Psoas muscle (tissue), 8 donors: ENCODE measurements around the gene ADAMTS12. TPM values are rescaled to one million over a fixed set of nuclear protein-coding genes. Genes with fewer than 3 reads are reported as not detected.

Source experiments
- ATAC-seq, 4 donors: fragments of 200-7000 bp; cut with Tn5 transposase; one replicate each; pipeline ENCODE4 v1.9.1; 2020; ENCODE audit warnings: moderate library complexity in 3 of 4, mild to moderate bottlenecking in 2 of 4
- DNase-seq, 2 donors: peaks; one replicate each; pipeline ENCODE4 v3.0.0-alpha.2; 2020
- H3K27ac ChIP-seq: fragments of 200-600 bp; one replicate; pipeline ENCODE4 v1.8.0; 2022
- H3K27me3 ChIP-seq, 3 donors: fragments of 200-600 bp in 1 of 3; one replicate each; pipeline versions ENCODE4 v1.6.1 to v1.8.0; 2013 to 2022; ENCODE audit warnings: low read length in 2 of 3, mild to moderate bottlenecking in 2 of 3, moderate library complexity in 1 of 3; ENCODE audit not compliant: insufficient read depth in 3 of 3
- H3K36me3 ChIP-seq, 2 donors: fragments of 200-600 bp in 1 of 2; one replicate each; pipeline versions ENCODE4 v1.6.1 to v1.8.0; 2013 to 2022; ENCODE audit warnings: low read depth in 1 of 2, mild to moderate bottlenecking in 1 of 2, moderate library complexity in 1 of 2; ENCODE audit not compliant: insufficient read depth in 1 of 2
- H3K4me1 ChIP-seq: fragments of 200-600 bp; one replicate; pipeline ENCODE4 v1.8.0; 2022
- H3K4me3 ChIP-seq: fragments of 200-600 bp; one replicate; pipeline ENCODE4 v1.8.0; 2022; ENCODE audit warnings: mild to moderate bottlenecking
- H3K9me3 ChIP-seq: fragments of 200-600 bp; one replicate; pipeline ENCODE4 v1.8.0; 2022
- CTCF ChIP-seq: fragments of 200-600 bp; IDR thresholded peaks from one replicate; pipeline ENCODE4 v1.8.0; 2022; ENCODE audit warnings: antibody characterized with exemption
- WGBS, 3 donors: extraction: QIAGEN DNeasy Blood & Tissue Kit; methylation state at CpG; one replicate each; pipeline versions ENCODE4 v1.1.6 to v1.1.7; 2013; 5-methylcytosine and 5-hydroxymethylcytosine counted together
- intact Hi-C, 2 donors: fragments of 100-400 bp; cut with DNase I; formaldehyde crosslinking; loops; one replicate each; pipeline versions ENCODE4 v1.11.0 to v1.14.2; 2022
- polyA plus RNA-seq, 3 donors: library from polyadenylated mRNA; stranded (reverse); fragments of 200-250 nt; gene quantifications; one replicate each; pipeline ENCODE4 v1.2.3, GENCODE V29; 2013
- total RNA-seq, 4 donors: library from RNA; stranded (reverse); fragmentation: NEBNext Ultra II Directional in 2 of 4; extraction: Animal tissue kit (Norgen Biotek cat#: 25700) in 2 of 4; gene quantifications; one replicate each; pipeline versions ENCODE4 v1.2.1 to v1.2.4, GENCODE V29; 2021 to 2023
- donor health status: healthy with polysubstance abuse.
- donor health status: DM: no; HTN: no; CAD: no; lungs with moderate emphysema.
- donor health status: Bipolar disorder and iron deficiency.
- donor health status: healthy.
- donor health status: DM: yes; HTN: yes; CAD: no.
- donor health status: DM: no; HTN: no; CAD: no.
- donor health status: DM: no; HTN: no; CAD: no.
- donor health status: DM: yes; HTN: yes; CAD: no.

Gene ADAMTS12
- total and polyA plus RNA-seq, 7 donors, result 0.19 to 1.2 (median 0.88) TPM

GRCh38 chr5:33476992-33477391, 414.8 kb downstream of the ADAMTS12 start:
- no peaks in the 10 kb centered on the region for H3K9me3 ChIP-seq
- no peaks in the 10 kb centered on the region for H3K4me1 ChIP-seq
- intact Hi-C loops, result no loop called here
- H3K27me3 ChIP-seq, result no peaks in the 10 kb centered on the region
- no peak overlapping the region for H3K27ac ChIP-seq
- TF ChIP-seq CTCF, result no peak
- H3K4me3 ChIP-seq, result no peak overlapping the region
- WGBS, 3 donors, result 93 to 99% (median 98%) methylated on average over 3 of the region's 3 CpGs
- ATAC-seq (no peak), DNase-seq (no peak)
- H3K36me3 ChIP-seq, result peaks cover 10 to 66% of the 10 kb centered on the region in 2 donors

GRCh38 chr5:33475706-33476105, 416.1 kb downstream of the ADAMTS12 start:
- TF ChIP-seq CTCF, result no peak
- Histone ChIP-seq H3K9me3 (no peaks in the 10 kb centered on the region), H3K4me3 (no peak overlapping the region), H3K27me3 (no peaks in the 10 kb centered on the region), H3K27ac (no peak overlapping the region), H3K36me3 (peaks cover 10 to 78% of the 10 kb centered on the region in 2 donors), H3K4me1 (no peaks in the 10 kb centered on the region)
- intact Hi-C loops, result no loop called here
- no peak for ATAC-seq
- DNase-seq, result no peak
- WGBS, 3 donors, result 87 to 94% (median 94%) methylated on average over 5 of the region's 5 CpGs

- no peak overlapping the region for H3K27ac ChIP-seq
- H3K27me3 ChIP-seq, result no peaks in the 10 kb centered on the region
- 95 to 98% (median 97%) methylated on average over 3 of the region's 3 CpGs for WGBS, 3 donors
- no peak for ATAC-seq
- no peak for DNase-seq
- intact Hi-C loops, result no loop called here
- H3K4me3 ChIP-seq, result no peak overlapping the region
- H3K36me3 ChIP-seq, result peaks cover 14 to 85% of the 10 kb centered on the region in 2 donors
- no peak for TF ChIP-seq CTCF
- H3K9me3 ChIP-seq, result no peaks in the 10 kb centered on the region
- no peaks in the 10 kb centered on the region for H3K4me1 ChIP-seq
These were observed 416.8 kb downstream of the ADAMTS12 start for GRCh38 chr5:33474931-33475499.

GRCh38 chr5:33474004-33474403, 417.8 kb downstream of the ADAMTS12 start:
- H3K9me3 ChIP-seq, result no peaks in the 10 kb centered on the region
- H3K27ac ChIP-seq, result no peak overlapping the region
- no peak for TF ChIP-seq CTCF
- DNase-seq (no peak), ATAC-seq (no peak)
- intact Hi-C loops, result no loop called here
- H3K36me3 ChIP-seq, result peaks cover 18 to 95% of the 10 kb centered on the region in 2 donors
- 93 to 98% (median 95%) methylated on average over 2 of the region's 2 CpGs for WGBS, 3 donors
- no peak overlapping the region for H3K4me3 ChIP-seq
- no peaks in the 10 kb centered on the region for H3K4me1 ChIP-seq
- H3K27me3 ChIP-seq, result no peaks in the 10 kb centered on the region

Other genes starting within 250 kb of the ADAMTS12 start
- not detected for gene RXFP3, start 44.4 kb upstream of the ADAMTS12 start, total RNA-seq
- not detected for gene RXFP3, start 44.4 kb upstream of the ADAMTS12 start, polyA plus RNA-seq
- gene SLC45A2, start 92.7 kb upstream of the ADAMTS12 start, total RNA-seq, result under 1 TPM in 1 of 4 donors, not detected in 3; 0.24 TPM
- under 1 TPM in 1 of 3 donors, not detected in 2; 0.08 TPM for gene SLC45A2, start 92.7 kb upstream of the ADAMTS12 start, polyA plus RNA-seq
- 10 to 100 TPM in 1 of 4 donors, 1 to 10 TPM in 3; 5.1 to 14.4 (median 7.4) TPM for gene AMACR, start 116.1 kb upstream of the ADAMTS12 start, total RNA-seq
- gene AMACR, start 116.1 kb upstream of the ADAMTS12 start, polyA plus RNA-seq, result 1 to 10 TPM; 1.5 to 7.6 (median 4.1) TPM
- gene C1QTNF3, start 151.2 kb upstream of the ADAMTS12 start, total RNA-seq, result 1 to 10 TPM in 2 of 4 donors, under 1 TPM in 1, not detected in 1; 0.62 to 5.9 (median 1.6) TPM
- gene C1QTNF3, start 151.2 kb upstream of the ADAMTS12 start, polyA plus RNA-seq, result under 1 TPM; 0.31 to 0.49 (median 0.38) TPM